Tibial artery (tissue), 4 donors: ENCODE data around the gene WDTC1.

Source experiments
- DNase-seq, 2 donors: peaks; one replicate each; pipeline ENCODE4 v3.0.0-alpha.2; 2019
- H3K27ac ChIP-seq, 2 donors: fragments of 200-600 bp; sonication (generic) in 1 of 2; 1 replicate in 1 of 2; 2 replicates in 1 of 2; pipeline ENCODE4 v1.5.1; 2018 to 2019; ENCODE audit warnings: mild to moderate bottlenecking in 1 of 2
- H3K27me3 ChIP-seq, 2 donors: fragments of 200-600 bp; sonication (generic) in 1 of 2; one replicate each; pipeline versions ENCODE4 v1.5.1 to v1.6.0; 2016 to 2019
- H3K36me3 ChIP-seq, 3 donors: fragments of 200-600 bp; sonication (generic) in 2 of 3; one replicate each; pipeline ENCODE4 v1.5.1; 2016 to 2019; ENCODE audit warnings: mild to moderate bottlenecking in 2 of 3
- H3K4me1 ChIP-seq, 4 donors: fragments of 200-600 bp; sonication (generic) in 2 of 4; 1 replicate in 3 of 4; 2 replicates in 1 of 4; pipeline ENCODE4 v1.5.1; 2016 to 2019
- H3K4me3 ChIP-seq, 2 donors: fragments of 200-600 bp; sonication (generic) in 1 of 2; 1 replicate in 1 of 2; 2 replicates in 1 of 2; pipeline ENCODE4 v1.5.1; 2018 to 2019; ENCODE audit warnings: mild to moderate bottlenecking in 2 of 2
- H3K9me3 ChIP-seq, 3 donors: fragments of 200-600 bp; sonication (generic) in 1 of 3; one replicate each; pipeline ENCODE4 v1.5.1; 2016 to 2019
- CTCF ChIP-seq, 2 experiments: fragments of 200-600 bp in 1 of 2; fragments of 450-650 bp in 1 of 2; IDR thresholded peaks; one replicate each; pipeline ENCODE4 v1.5.1; 2017 to 2019; ENCODE audit warnings: antibody characterized with exemption in 2 of 2, mild to moderate bottlenecking in 1 of 2, moderate library complexity in 1 of 2
- intact Hi-C: fragments of 100-400 bp; cut with DNase I; formaldehyde crosslinking; loops from one replicate; pipeline ENCODE4 v1.15.0; 2023; ENCODE audit warnings: low total_unique reads

WDTC1 gene

GRCh38 chr1:27307874-27308598 is 73.6 kb downstream of the WDTC1 start:
- no peak overlapping the region for H3K27ac ChIP-seq
- intact Hi-C loops = loop anchor here (10.0 kb wide), 2 partner anchors 47 to 297 kb away; partner anchors contain the start of gene AHDC1
- H3K36me3 ChIP-seq = peaks cover 9 to 69% (median 39%) of the 10 kb centered on the region in 3 donors
- no peaks in the 10 kb centered on the region for H3K4me1 ChIP-seq
- no peak overlapping the region for H3K4me3 ChIP-seq
- TF ChIP-seq CTCF (IDR thresholded peaks at IDR 0.05) = no peak
- H3K9me3 ChIP-seq = no peaks in the 10 kb centered on the region
- no peaks in the 10 kb centered on the region for H3K27me3 ChIP-seq
- DNase-seq = no peak

- H3K9me3 ChIP-seq = no peaks in the 10 kb centered on the region
- no peak for DNase-seq
- H3K36me3 ChIP-seq = peaks cover 0 to 16% (median 0%) of the 10 kb centered on the region in 3 donors
- TF ChIP-seq CTCF (IDR thresholded peaks at IDR 0.05) = no peak
- intact Hi-C loops = no loop called here
- H3K27ac ChIP-seq = no peak overlapping the region
- no peaks in the 10 kb centered on the region for H3K4me1 ChIP-seq
- H3K27me3 ChIP-seq = peaks cover 0 to 19% of the 10 kb centered on the region in 2 donors
- H3K4me3 ChIP-seq = no peak overlapping the region
Measured at GRCh38 chr1:27314169-27314568, 79.7 kb downstream of the WDTC1 start.

- H3K27ac ChIP-seq = no peak overlapping the region
- no peaks in the 10 kb centered on the region for H3K9me3 ChIP-seq
- TF ChIP-seq CTCF (IDR thresholded peaks at IDR 0.05) = no peak
- H3K4me3 ChIP-seq = no peak overlapping the region
- no peak for DNase-seq
- intact Hi-C loops = no loop called here
- peaks cover 0 to 20% of the 10 kb centered on the region in 2 donors for H3K27me3 ChIP-seq
- peaks cover 0 to 16% (median 0%) of the 10 kb centered on the region in 3 donors for H3K36me3 ChIP-seq
- no peaks in the 10 kb centered on the region for H3K4me1 ChIP-seq
Measured at GRCh38 chr1:27314737-27315136, 80.3 kb downstream of the WDTC1 start.

- Histone ChIP-seq H3K9me3 (no peaks in the 10 kb centered on the region), H3K27me3 (peaks cover 0 to 24% of the 10 kb centered on the region in 2 donors), H3K4me3 (no peak overlapping the region), H3K4me1 (peaks cover 0 to 7% (median 0%) of the 10 kb centered on the region in 4 donors), H3K27ac (no peak overlapping the region), H3K36me3 (no peaks in the 10 kb centered on the region)
- DNase-seq = no peak
- TF ChIP-seq CTCF (IDR thresholded peaks at IDR 0.05) = no peak
- intact Hi-C loops = no loop called here
Measured at GRCh38 chr1:27316860-27317259, 82.4 kb downstream of the WDTC1 start.

- peaks cover 0 to 24% of the 10 kb centered on the region in 2 donors for H3K27me3 ChIP-seq
- no peak overlapping the region for H3K27ac ChIP-seq
- DNase-seq = no peak
- H3K36me3 ChIP-seq = no peaks in the 10 kb centered on the region
- H3K9me3 ChIP-seq = no peaks in the 10 kb centered on the region
- TF ChIP-seq CTCF (IDR thresholded peaks at IDR 0.05) = no peak
- no peak overlapping the region for H3K4me3 ChIP-seq
- intact Hi-C loops = no loop called here
- H3K4me1 ChIP-seq = peaks cover 0 to 12% (median 5%) of the 10 kb centered on the region in 4 donors
Measured at GRCh38 chr1:27318136-27318535, 83.7 kb downstream of the WDTC1 start.
